GM23248 (cell line): ENCODE results near the gene EGLN2. TPM values are rescaled to one million over a fixed set of nuclear protein-coding genes. Genes with fewer than 3 reads are reported as not detected.

Source experiments
- DNase-seq: peaks from one replicate; pipeline ENCODE4 v3.0.0-alpha.2; 2015
- H2AFZ ChIP-seq: fragments of 200-600 bp; sonication (generic); 2 replicates; pipeline ENCODE4 v1.6.1; 2016; ENCODE audit warnings: antibody characterized with exemption
- H3F3A ChIP-seq: fragments of 200-600 bp; sonication (generic); 2 replicates; pipeline ENCODE4 v1.6.1; 2016; ENCODE audit warnings: mild to moderate bottlenecking, antibody characterized with exemption, mixed run types; ENCODE audit not compliant: insufficient read depth
- H3K27ac ChIP-seq: fragments of 200-600 bp; sonication (generic); 2 replicates; pipeline ENCODE4 v1.5.1; 2016; ENCODE audit warnings: mild to moderate bottlenecking
- H3K27me3 ChIP-seq: fragments of 200-600 bp; sonication (generic); replicated peaks from 2 replicates; pipeline ENCODE4 v1.6.1; 2016; ENCODE audit warnings: mild to moderate bottlenecking; ENCODE audit not compliant: insufficient read depth
- H3K36me3 ChIP-seq: fragments of 200-600 bp; sonication (generic); 2 replicates; pipeline ENCODE4 v1.6.1; 2016; ENCODE audit warnings: low read depth, mild to moderate bottlenecking
- H3K4me1 ChIP-seq: fragments of 200-600 bp; sonication (generic); 2 replicates; pipeline ENCODE4 v1.6.1; 2016; ENCODE audit warnings: mild to moderate bottlenecking; ENCODE audit not compliant: insufficient read depth
- H3K4me2 ChIP-seq: fragments of 200-600 bp; sonication (generic); one replicate; pipeline ENCODE4 v1.6.1; 2016; ENCODE audit warnings: mild to moderate bottlenecking; ENCODE audit not compliant: unreplicated experiment
- H3K4me3 ChIP-seq: fragments of 200-600 bp; sonication (generic); 2 replicates; pipeline ENCODE4 v1.5.1; 2016; ENCODE audit warnings: mild to moderate bottlenecking
- H3K79me2 ChIP-seq: fragments of 200-600 bp; sonication (generic); 2 replicates; pipeline ENCODE4 v1.6.1; 2016; ENCODE audit warnings: mild to moderate bottlenecking; ENCODE audit not compliant: insufficient read depth
- H3K9ac ChIP-seq: fragments of 200-600 bp; sonication (generic); 2 replicates; pipeline ENCODE4 v1.6.1; 2016; ENCODE audit warnings: mild to moderate bottlenecking
- H3K9me2 ChIP-seq: fragments of 200-600 bp; sonication (generic); 2 replicates; pipeline ENCODE4 v1.6.1; 2016; ENCODE audit warnings: mixed run types, mild to moderate bottlenecking, moderate library complexity; ENCODE audit not compliant: insufficient read depth
- H3K9me3 ChIP-seq: fragments of 200-600 bp; sonication (generic); one replicate; pipeline ENCODE4 v1.6.1; 2017; ENCODE audit warnings: low read depth
- H4K20me1 ChIP-seq: fragments of 200-600 bp; sonication (generic); 2 replicates; pipeline ENCODE4 v1.6.0; 2016; ENCODE audit not compliant: insufficient read depth
- EZH2 ChIP-seq: fragments of 200-600 bp; sonication (generic); IDR thresholded peaks from 2 replicates; pipeline ENCODE4 v1.6.1; 2018; ENCODE audit warnings: antibody characterized with exemption, mild to moderate bottlenecking; ENCODE audit not compliant: insufficient read depth, poor library complexity, severe bottlenecking
- EZH2phosphoT487 ChIP-seq: fragments of 200-600 bp; sonication (generic); IDR thresholded peaks from 2 replicates; pipeline ENCODE4 v1.6.1; 2018; ENCODE audit warnings: antibody characterized with exemption, moderate library complexity, mild to moderate bottlenecking, low read depth; ENCODE audit not compliant: insufficient read depth
- WGBS, 2 experiments: methylation state at CpG; one replicate each; pipeline ENCODE4 v1.1.6; 2015 to 2017; ENCODE audit warnings: low lambda C conversion rate in 2 of 2, low coverage in 1 of 2; ENCODE audit errors: missing lambda C conversion rate in 2 of 2; 5-methylcytosine and 5-hydroxymethylcytosine counted together
- in situ Hi-C: fragments of 300-500 bp; cut with MboI; formaldehyde crosslinking; loops from 2 replicates; pipeline ENCODE4 v1.15.0; 2020
- polyA plus RNA-seq: library from polyadenylated mRNA; unstranded; fragments of >200 nt; fragmentation: Nextera tagmentation; extraction: Ambion mirVana; gene quantifications from 2 replicates; pipeline ENCODE4 v1.2.1, GENCODE V29; 2016
- total RNA-seq: library from RNA; depleted of rRNA; stranded (reverse); fragments of >200 nt; shearing (Covaris generic); gene quantifications from 2 replicates; pipeline ENCODE4 v1.2.3, GENCODE V29; 2014

The EGLN2 gene
- total and polyA plus RNA-seq, 2 experiments from 2014 or later = 52.5 to 83.3 TPM

- in situ Hi-C loops = no loop called here
- H4K20me1 ChIP-seq = no peaks in the 10 kb centered on the region
- peaks cover 26% of the 10 kb centered on the region for H3K36me3 ChIP-seq
- peaks cover 21% of the 10 kb centered on the region for H3K4me1 ChIP-seq
- no peak overlapping the region for H3K4me3 ChIP-seq
- H2AFZ ChIP-seq = no peak overlapping the region
- TF ChIP-seq EZH2 = no peak
- peaks cover 91% of the 10 kb centered on the region for H3K79me2 ChIP-seq
- no peaks in the 10 kb centered on the region for H3K9me2 ChIP-seq
- peaks cover 16% of the 10 kb centered on the region; the same call in 1 of the 2 replicates for H3F3A ChIP-seq
- H3K4me2 ChIP-seq = no peak overlapping the region
- no peak for DNase-seq
- no peaks in the 10 kb centered on the region for H3K9me3 ChIP-seq
- H3K27me3 ChIP-seq = no peaks in the 10 kb centered on the region
- no peak overlapping the region for H3K27ac ChIP-seq
- WGBS, 2 experiments = 86 to 88% methylated on average over 10 of the region's 11 CpGs
- H3K9ac ChIP-seq = no peak overlapping the region
Observed at GRCh38 chr19:40756502-40757110, 42.4 kb upstream of the EGLN2 start.

GRCh38 chr19:40758491-40758890, 40.5 kb upstream of the EGLN2 start:
- Histone ChIP-seq H3K79me2 (peaks cover 82% of the 10 kb centered on the region), H3K9me3 (no peaks in the 10 kb centered on the region), H4K20me1 (no peaks in the 10 kb centered on the region), H3K27me3 (no peaks in the 10 kb centered on the region), H3K27ac (no peak overlapping the region), H3K4me1 (peaks cover 10% of the 10 kb centered on the region), H3K36me3 (peaks cover 42% of the 10 kb centered on the region), H3K4me3 (no peak overlapping the region), H3F3A (peaks cover 6% of the 10 kb centered on the region; the same call in 1 of the 2 replicates), H3K9ac (no peak overlapping the region), H3K4me2 (no peak overlapping the region), H3K9me2 (no peaks in the 10 kb centered on the region), H2AFZ (no peak overlapping the region)
- DNase-seq = no peak
- no peak for TF ChIP-seq EZH2
- no peak for TF ChIP-seq EZH2phosphoT487
- in situ Hi-C loops = no loop called here
- WGBS, 2 experiments = 88 to 99% methylated on average over 3 of the region's 3 CpGs

DNA sequence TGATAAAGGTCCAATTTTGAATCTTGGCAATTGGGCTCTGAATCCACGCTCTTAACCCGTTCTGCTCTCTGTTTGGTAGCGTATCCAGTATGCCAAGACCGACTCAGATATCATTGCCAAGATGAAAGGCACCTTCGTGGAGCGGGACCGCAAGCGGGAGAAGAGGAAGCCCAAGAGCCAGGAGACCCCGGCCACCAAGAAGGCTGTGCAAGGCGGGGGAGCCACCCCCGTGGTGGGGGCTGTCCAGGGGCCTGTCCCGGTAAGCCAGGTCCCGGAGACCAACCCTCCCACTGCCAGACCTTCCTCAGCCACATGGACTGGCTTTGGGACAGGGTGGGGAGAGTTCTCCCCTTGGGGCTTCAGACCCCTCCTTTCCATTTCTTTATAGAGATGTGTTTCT, 39.6 kb upstream of the EGLN2 start:
- Histone ChIP-seq H3K9me3 (no peaks in the 10 kb centered on the region), H3K9ac (no peak overlapping the region), H3K36me3 (peaks cover 50% of the 10 kb centered on the region), H3K27me3 (no peaks in the 10 kb centered on the region), H3K4me3 (no peak overlapping the region), H3K9me2 (no peaks in the 10 kb centered on the region), H3K79me2 (peaks cover 74% of the 10 kb centered on the region), H3K4me1 (peaks cover 7% of the 10 kb centered on the region), H2AFZ (no peak overlapping the region), H4K20me1 (no peaks in the 10 kb centered on the region), H3F3A (peaks cover 4% of the 10 kb centered on the region; the same call in 1 of the 2 replicates), H3K4me2 (no peak overlapping the region), H3K27ac (no peak overlapping the region)
- no peak for DNase-seq
- 86 to 90% methylated on average over 10 to 13 of the region's 13 CpGs for WGBS, 2 experiments
- in situ Hi-C loops = no loop called here
- TF ChIP-seq EZH2 (no peak), EZH2phosphoT487 (no peak)

- in situ Hi-C loops = no loop called here
- no peak overlapping the region for H3K9ac ChIP-seq
- DNase-seq = no peak
Observed at GRCh38 chr19:40762754-40763470, 36.1 kb upstream of the EGLN2 start.

More at GRCh38 chr19:40762754-40763470, 36.1 kb upstream of the EGLN2 start:
- TF ChIP-seq EZH2phosphoT487 (no peak), EZH2 (no peak)
- H3K27ac ChIP-seq = no peak overlapping the region
- no peak overlapping the region for H3K4me2 ChIP-seq
- H3K4me3 ChIP-seq = no peak overlapping the region
- 0 out of 2 replicates have a peak, but pooled peaks cover 5% of the 10 kb centered on the region for H3F3A ChIP-seq
- H3K4me1 ChIP-seq = no peaks in the 10 kb centered on the region
- H3K9me3 ChIP-seq = no peaks in the 10 kb centered on the region
- H2AFZ ChIP-seq = no peak overlapping the region
- peaks cover 66% of the 10 kb centered on the region for H3K36me3 ChIP-seq
- 87 to 90% methylated on average over 16 to 17 of the region's 17 CpGs for WGBS, 2 experiments
- no peaks in the 10 kb centered on the region for H3K27me3 ChIP-seq
- H3K9me2 ChIP-seq = no peaks in the 10 kb centered on the region
- no peaks in the 10 kb centered on the region for H4K20me1 ChIP-seq
- H3K79me2 ChIP-seq = peaks cover 40% of the 10 kb centered on the region
